Measurements from ENCODE around the gene HOXC6.

The HOXC6 gene

GRCh38 chr12:54012631-54013409 lies 15.4 kb upstream of the HOXC6 start:
- no peak for DNase-seq
- Histone ChIP-seq H3K27me3 (no peaks in the 10 kb centered on the region), H3K4me3 (ENCODE audit: low read depth, low read length) (no peak overlapping the region), H3K9me3 (no peaks in the 10 kb centered on the region), H3K36me3 (no peaks in the 10 kb centered on the region), H3K4me1 (peaks cover 14% of the 10 kb centered on the region)
- TF ChIP-seq CTCF (IDR thresholded peaks at IDR 0.05; ENCODE audit: low read depth, low read length) = peak; percentile 41

DNA sequence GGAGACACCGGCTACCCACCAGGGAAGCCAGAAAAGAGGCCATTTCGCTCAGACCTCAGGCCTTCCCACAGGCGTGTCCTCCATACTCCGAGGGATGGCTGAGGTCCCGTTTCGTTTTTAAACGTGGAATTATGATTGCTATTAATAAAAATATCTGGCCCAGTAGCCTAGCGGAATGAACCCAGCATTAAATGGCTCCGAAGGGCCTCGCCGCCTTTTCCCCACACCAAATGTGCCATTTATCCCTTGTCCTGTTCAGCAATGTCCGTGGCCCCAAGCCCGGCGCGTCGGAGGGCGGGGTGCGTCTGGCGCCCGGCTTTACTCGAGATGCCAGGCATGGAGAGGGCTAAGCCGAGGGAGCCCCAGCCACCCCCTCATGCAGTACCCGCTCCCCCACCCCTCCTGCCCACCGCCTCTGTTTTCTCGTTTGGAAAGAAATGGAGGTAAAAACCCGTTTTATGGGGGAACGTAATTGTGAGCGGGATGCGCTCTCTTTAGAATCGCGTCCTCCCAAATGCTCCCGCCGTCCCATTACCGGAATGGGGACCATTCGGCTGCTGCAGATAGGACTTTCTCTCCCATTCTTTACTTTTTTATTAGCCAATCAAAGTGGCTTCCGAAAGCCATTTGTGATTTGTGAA lies 13.7 kb upstream of the HOXC6 start:
- H3K36me3 ChIP-seq = no peaks in the 10 kb centered on the region
- H3K4me3 ChIP-seq (ENCODE audit: low read depth, low read length) = no peak overlapping the region
- TF ChIP-seq CTCF (IDR thresholded peaks at IDR 0.05; ENCODE audit: low read depth, low read length) = no peak
- H3K4me1 ChIP-seq = peaks cover 8% of the 10 kb centered on the region
- no peak for DNase-seq
- H3K9me3 ChIP-seq = no peaks in the 10 kb centered on the region
- H3K27me3 ChIP-seq = no peaks in the 10 kb centered on the region

- Histone ChIP-seq H3K9me3 (no peaks in the 10 kb centered on the region), H3K4me1 (peaks cover 11% of the 10 kb centered on the region), H3K4me3 (ENCODE audit: low read depth, low read length) (peak overlapping the region; percentile 80; the same call in 1 of the 2 replicates), H3K27me3 (no peaks in the 10 kb centered on the region), H3K36me3 (no peaks in the 10 kb centered on the region)
- DNase-seq = no peak
- no peak for TF ChIP-seq CTCF (IDR thresholded peaks at IDR 0.05; ENCODE audit: low read depth, low read length)
Measured at GRCh38 chr12:54015018-54015931, 13.0 kb upstream of the HOXC6 start.

DNA sequence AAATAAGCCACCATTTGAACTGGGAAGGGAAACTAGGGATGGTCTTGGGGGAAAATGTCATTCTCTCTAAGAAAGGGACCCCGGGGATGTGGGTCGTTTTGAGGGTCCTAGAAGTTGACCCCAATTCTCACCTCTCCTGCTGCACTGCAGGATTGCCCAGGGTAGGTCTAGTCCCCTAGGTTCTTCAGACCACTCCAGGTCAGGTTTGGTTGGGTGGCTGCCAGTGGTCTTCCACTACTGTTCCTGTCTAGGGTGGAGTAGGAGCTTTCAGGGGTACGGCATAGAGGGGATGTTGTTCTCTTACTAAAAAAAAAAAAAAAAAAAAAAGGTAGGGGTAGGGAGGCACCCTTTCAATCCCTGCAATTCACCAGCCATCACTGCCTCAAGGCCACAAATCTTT lies 12.2 kb upstream of the HOXC6 start:
- no peak for TF ChIP-seq CTCF (IDR thresholded peaks at IDR 0.05; ENCODE audit: low read depth, low read length)
- H3K4me3 ChIP-seq (ENCODE audit: low read depth, low read length) = peak overlapping the region; percentile 80
- peaks cover 19% of the 10 kb centered on the region for H3K4me1 ChIP-seq
- no peaks in the 10 kb centered on the region for H3K27me3 ChIP-seq
- H3K9me3 ChIP-seq = no peaks in the 10 kb centered on the region
- DNase-seq = no peak
- H3K36me3 ChIP-seq = no peaks in the 10 kb centered on the region

DNA sequence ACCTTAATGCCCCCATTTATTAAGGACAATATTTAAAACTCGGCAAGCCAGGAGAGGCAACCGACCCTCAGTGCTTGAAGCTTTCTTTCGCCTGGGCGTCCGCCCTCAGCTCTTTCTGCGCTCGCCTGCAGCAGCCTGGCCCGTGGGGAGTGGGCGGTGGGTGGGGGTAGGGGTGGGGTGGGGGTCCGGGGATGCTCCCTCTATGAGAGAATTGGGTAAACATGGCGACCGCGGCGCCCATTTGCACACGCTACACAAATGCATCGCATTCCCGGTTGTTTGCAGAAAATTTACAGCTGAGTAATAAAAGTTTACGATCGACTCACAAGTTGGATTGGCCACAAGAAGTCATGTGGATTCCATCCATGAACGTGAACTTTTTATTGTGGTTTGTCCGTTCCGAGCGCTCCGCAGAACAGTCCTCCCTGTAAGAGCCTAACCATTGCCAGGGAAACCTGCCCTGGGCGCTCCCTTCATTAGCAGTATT lies 11.7 kb upstream of the HOXC6 start:
- Histone ChIP-seq H3K27me3 (no peaks in the 10 kb centered on the region), H3K9me3 (no peaks in the 10 kb centered on the region), H3K36me3 (no peaks in the 10 kb centered on the region), H3K4me1 (peaks cover 24% of the 10 kb centered on the region), H3K4me3 (ENCODE audit: low read depth, low read length) (peak overlapping the region; percentile 80)
- DNase-seq = peak; percentile 53
- no peak for TF ChIP-seq CTCF (IDR thresholded peaks at IDR 0.05; ENCODE audit: low read depth, low read length)
